ENCODE results near the gene POU2F1. TPM values are rescaled to one million over a fixed set of nuclear protein-coding genes. Genes with fewer than 3 reads are reported as not detected.

The POU2F1 gene
- total RNA-seq, 2 donors from 2014 or later, result 48.6 to 49.4 TPM

- no peak for TF ChIP-seq CTCF (conservative IDR thresholded peaks at IDR 0.05)
- H3K36me3 Mint-ChIP-seq (ENCODE audit: low read depth), result no peaks in the 10 kb centered on the region
- H3K27me3 Mint-ChIP-seq (ENCODE audit: insufficient read depth), result no peaks in the 10 kb centered on the region
- DNase-seq, result no peak
- no peak overlapping the region for H3K27ac ChIP-seq (ENCODE audit: low read depth, low read length)
- H3K4me3 Mint-ChIP-seq, result no peak overlapping the region
- no peak overlapping the region for H3K9ac ChIP-seq (ENCODE audit: extremely low read depth, low read length, poor library complexity, severe bottlenecking)
- no peaks in the 10 kb centered on the region for H3K9me3 ChIP-seq (ENCODE audit: control insufficient read depth, low read length)
- H3K4me1 Mint-ChIP-seq, result peaks cover 45% of the 10 kb centered on the region
- no peak overlapping the region for H3K4me3 ChIP-seq (ENCODE audit: low read length)
- no peaks in the 10 kb centered on the region for H3K9me3 Mint-ChIP-seq
- H3K27me3 ChIP-seq (ENCODE audit: control insufficient read depth, insufficient read depth, low read length, poor library complexity, severe bottlenecking), result no peaks in the 10 kb centered on the region
- 81 to 90% methylated on average over 5 to 6 of the region's 6 CpGs for WGBS, 2 experiments (ENCODE audit: insufficient coverage in 1 of 2, insufficient read length in 1 of 2)
- H3K27ac Mint-ChIP-seq, result no peak overlapping the region
- H3K36me3 ChIP-seq (ENCODE audit: control insufficient read depth, insufficient read depth, low read length), result no peaks in the 10 kb centered on the region
- H3K4me1 ChIP-seq (ENCODE audit: control insufficient read depth, insufficient read depth, low read length), result peaks cover 2% of the 10 kb centered on the region
Observed at GRCh38 chr1:167231873-167232450, 11.3 kb downstream of the POU2F1 start.

GRCh38 chr1:167232801-167233200, 12.1 kb downstream of the POU2F1 start:
- Histone ChIP-seq H3K4me1 (ENCODE audit: control insufficient read depth, insufficient read depth, low read length) (no peaks in the 10 kb centered on the region), H3K4me3 (ENCODE audit: low read length) (no peak overlapping the region), H3K27me3 (ENCODE audit: control insufficient read depth, insufficient read depth, low read length, poor library complexity, severe bottlenecking) (no peaks in the 10 kb centered on the region), H3K9ac (ENCODE audit: extremely low read depth, low read length, poor library complexity, severe bottlenecking) (no peak overlapping the region), H3K36me3 (ENCODE audit: control insufficient read depth, insufficient read depth, low read length) (no peaks in the 10 kb centered on the region), H3K9me3 (ENCODE audit: control insufficient read depth, low read length) (no peaks in the 10 kb centered on the region), H3K27ac (ENCODE audit: low read depth, low read length) (no peak overlapping the region)
- Mint-ChIP-seq H3K4me1 (peaks cover 44% of the 10 kb centered on the region), H3K4me3 (no peak overlapping the region), H3K9me3 (no peaks in the 10 kb centered on the region), H3K36me3 (ENCODE audit: low read depth) (no peaks in the 10 kb centered on the region), H3K27me3 (ENCODE audit: insufficient read depth) (no peaks in the 10 kb centered on the region), H3K27ac (no peak overlapping the region)
- TF ChIP-seq CTCF (conservative IDR thresholded peaks at IDR 0.05), result no peak
- 100% methylated on average over 2 of the region's 2 CpGs; no CpG with 5 or more reads in 1 of the 2 experiments for WGBS, 2 experiments (ENCODE audit: insufficient coverage in 1 of 2, insufficient read length in 1 of 2)
- no peak for DNase-seq

- Histone ChIP-seq H3K27ac (ENCODE audit: low read depth, low read length) (no peak overlapping the region), H3K27me3 (ENCODE audit: control insufficient read depth, insufficient read depth, low read length, poor library complexity, severe bottlenecking) (no peaks in the 10 kb centered on the region), H3K9ac (ENCODE audit: extremely low read depth, low read length, poor library complexity, severe bottlenecking) (no peak overlapping the region), H3K36me3 (ENCODE audit: control insufficient read depth, insufficient read depth, low read length) (no peaks in the 10 kb centered on the region), H3K9me3 (ENCODE audit: control insufficient read depth, low read length) (no peaks in the 10 kb centered on the region), H3K4me1 (ENCODE audit: control insufficient read depth, insufficient read depth, low read length) (no peaks in the 10 kb centered on the region), H3K4me3 (ENCODE audit: low read length) (no peak overlapping the region)
- Mint-ChIP-seq H3K9me3 (no peaks in the 10 kb centered on the region), H3K27ac (no peak overlapping the region), H3K27me3 (ENCODE audit: insufficient read depth) (no peaks in the 10 kb centered on the region), H3K4me3 (no peak overlapping the region), H3K4me1 (peaks cover 40% of the 10 kb centered on the region), H3K36me3 (ENCODE audit: low read depth) (no peaks in the 10 kb centered on the region)
- DNase-seq, result no peak
- WGBS, 2 experiments (ENCODE audit: insufficient coverage in 1 of 2, insufficient read length in 1 of 2), result 93 to 100% methylated on average over 1 of the region's 1 CpG
- no peak for TF ChIP-seq CTCF (conservative IDR thresholded peaks at IDR 0.05)
Observed at GRCh38 chr1:167233373-167233772, 12.7 kb downstream of the POU2F1 start.

Data from endodermal cell (in vitro differentiated cells).